ENCODE measurements around the gene TEX26.
A peak's percentile ranks its signal among the peaks of the same experiment; 100 is the strongest.

Gene TEX26

DNA sequence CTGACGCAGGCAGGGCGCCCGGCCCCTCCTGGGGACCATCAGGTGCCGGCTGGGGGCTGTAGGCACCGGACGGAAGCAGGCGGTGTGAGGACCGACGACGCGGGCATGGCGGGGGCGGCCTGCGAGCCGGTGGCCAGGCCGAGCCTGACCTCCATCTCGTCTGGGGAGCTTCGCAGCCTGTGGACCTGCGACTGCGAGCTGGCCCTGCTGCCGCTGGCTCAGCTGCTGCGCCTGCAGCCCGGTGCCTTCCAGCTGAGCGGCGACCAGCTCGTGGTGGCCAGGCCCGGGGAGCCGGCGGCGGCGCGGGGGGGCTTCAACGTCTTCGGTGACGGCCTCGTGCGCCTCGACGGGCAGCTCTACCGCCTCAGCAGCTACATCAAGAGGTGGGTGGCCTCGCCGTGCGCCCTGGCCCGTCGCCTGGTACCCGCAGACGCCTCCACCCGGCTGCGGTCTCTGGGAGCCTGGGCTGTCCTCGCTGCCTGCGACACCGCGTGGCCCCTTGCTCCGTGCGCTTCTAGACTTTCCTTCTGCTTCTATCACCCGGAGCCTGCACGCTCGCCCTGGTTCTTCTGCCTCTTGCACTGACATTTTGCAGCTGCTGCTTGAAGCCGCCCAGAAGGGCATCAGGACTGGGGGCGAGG lies 25.9 kb upstream of the TEX26 start:
- no peak overlapping the region for H3K9ac ChIP-seq (ENCODE audit: low read length)
- H3K4me1 ChIP-seq (ENCODE audit: control insufficient read depth, insufficient read depth, low read length), result no peaks in the 10 kb centered on the region
- peaks cover 10% of the 10 kb centered on the region for H3K27me3 ChIP-seq (ENCODE audit: control insufficient read depth, insufficient read depth, low read length)
- no peaks in the 10 kb centered on the region for H3K36me3 ChIP-seq (ENCODE audit: control insufficient read depth, insufficient read depth, low read length)
- peak overlapping the region; percentile 37 for H3K4me3 ChIP-seq (ENCODE audit: low read length)
- peak overlapping the region; percentile 22 for H3K27ac ChIP-seq (ENCODE audit: low read depth, low read length)

DNA sequence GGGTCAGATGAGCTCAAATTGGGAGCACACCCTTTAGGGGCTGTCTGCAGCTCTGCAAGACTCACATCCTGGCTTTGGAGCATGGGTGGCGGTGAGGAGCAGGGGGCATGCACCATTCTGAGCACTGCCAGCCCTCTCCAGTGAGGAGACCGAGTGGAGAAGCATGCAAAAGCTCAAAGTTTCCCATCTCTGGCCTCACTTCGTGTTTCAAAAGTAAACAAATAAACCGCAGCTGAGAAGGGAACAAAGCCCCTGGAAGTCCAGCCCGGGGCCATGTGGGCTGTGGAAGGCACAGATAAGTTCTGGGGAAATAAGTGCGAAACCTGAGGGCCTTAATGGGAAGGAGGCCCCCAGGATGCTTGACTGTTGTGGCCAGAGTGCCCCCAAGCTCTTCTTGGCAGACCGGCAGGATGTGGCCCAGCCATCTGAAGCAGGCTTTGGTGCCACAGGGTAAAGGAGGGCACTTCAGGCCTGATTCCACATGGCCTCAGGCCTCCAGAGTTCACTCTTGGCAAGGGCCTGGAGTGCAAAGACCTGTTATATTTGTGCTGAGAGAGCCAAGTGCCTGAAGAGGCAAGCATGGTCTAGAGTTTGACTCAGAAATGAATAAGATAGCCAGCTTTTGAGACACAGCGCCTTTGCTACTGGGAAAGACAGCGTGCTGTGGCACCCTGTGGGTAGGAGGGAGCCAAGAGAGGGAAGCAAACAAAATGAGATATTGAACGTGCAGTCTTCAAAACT lies 25.2 kb upstream of the TEX26 start:
- Histone ChIP-seq H3K4me3 (ENCODE audit: low read length) (peak overlapping the region; percentile 37), H3K4me1 (ENCODE audit: control insufficient read depth, insufficient read depth, low read length) (no peaks in the 10 kb centered on the region), H3K9ac (ENCODE audit: low read length) (no peak overlapping the region), H3K27me3 (ENCODE audit: control insufficient read depth, insufficient read depth, low read length) (peaks cover 10% of the 10 kb centered on the region), H3K36me3 (ENCODE audit: control insufficient read depth, insufficient read depth, low read length) (no peaks in the 10 kb centered on the region), H3K27ac (ENCODE audit: low read depth, low read length) (peak overlapping the region; percentile 0)

DNA sequence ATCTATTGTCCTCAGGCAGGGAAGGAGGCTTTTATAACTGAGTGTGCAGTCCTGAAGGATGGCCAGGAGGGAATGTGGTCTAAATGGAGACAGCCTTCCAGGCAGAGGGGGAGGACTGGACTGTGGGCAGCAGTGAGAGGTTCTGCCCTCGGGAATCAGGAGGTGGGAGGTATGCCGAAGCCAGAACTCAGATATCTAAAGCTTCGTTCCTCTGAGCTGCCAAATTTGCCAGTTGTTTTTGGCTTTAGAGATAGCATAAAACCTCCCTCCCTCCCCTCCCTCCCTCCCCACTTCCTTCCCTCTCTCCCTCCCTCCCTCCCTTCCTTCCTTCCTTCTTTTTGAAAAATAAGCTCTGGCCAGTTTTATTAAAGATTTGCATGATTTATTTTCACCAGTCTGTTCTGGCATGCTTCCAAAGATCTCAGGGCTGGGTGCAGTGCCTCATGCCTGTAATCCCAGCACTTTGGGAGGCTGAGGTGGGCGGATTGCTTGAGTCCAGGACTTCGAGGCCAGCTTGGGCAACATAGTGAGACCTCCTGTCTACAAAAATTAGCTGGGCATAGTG lies 24.0 kb upstream of the TEX26 start:
- Histone ChIP-seq H3K9ac (ENCODE audit: low read length) (no peak overlapping the region), H3K36me3 (ENCODE audit: control insufficient read depth, insufficient read depth, low read length) (no peaks in the 10 kb centered on the region), H3K27me3 (ENCODE audit: control insufficient read depth, insufficient read depth, low read length) (peaks cover 10% of the 10 kb centered on the region), H3K27ac (ENCODE audit: low read depth, low read length) (no peak overlapping the region), H3K4me3 (ENCODE audit: low read length) (no peak overlapping the region), H3K4me1 (ENCODE audit: control insufficient read depth, insufficient read depth, low read length) (no peaks in the 10 kb centered on the region)

DNA sequence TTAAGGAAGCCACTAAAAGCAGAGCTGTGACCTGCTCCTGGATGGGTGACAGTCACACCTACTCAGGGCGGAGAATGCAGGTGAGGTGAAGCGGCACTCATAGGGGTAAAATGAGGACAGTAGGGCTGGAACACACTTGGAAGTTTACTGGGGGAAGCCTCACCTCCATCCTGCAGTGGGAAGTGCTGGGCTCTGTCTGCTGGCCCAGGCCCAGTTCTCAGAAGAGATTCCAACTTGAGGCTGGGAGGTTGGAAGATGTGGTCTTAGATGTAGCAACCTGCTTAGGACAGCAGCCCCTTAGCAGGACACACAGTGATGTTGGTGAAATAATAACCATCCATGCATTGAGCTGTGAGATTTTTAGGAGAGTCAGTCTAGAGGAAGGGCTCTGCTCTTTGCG lies 21.8 kb upstream of the TEX26 start:
- Histone ChIP-seq H3K27ac (ENCODE audit: low read depth, low read length) (no peak overlapping the region), H3K27me3 (ENCODE audit: control insufficient read depth, insufficient read depth, low read length) (peaks cover 9% of the 10 kb centered on the region)

DNA sequence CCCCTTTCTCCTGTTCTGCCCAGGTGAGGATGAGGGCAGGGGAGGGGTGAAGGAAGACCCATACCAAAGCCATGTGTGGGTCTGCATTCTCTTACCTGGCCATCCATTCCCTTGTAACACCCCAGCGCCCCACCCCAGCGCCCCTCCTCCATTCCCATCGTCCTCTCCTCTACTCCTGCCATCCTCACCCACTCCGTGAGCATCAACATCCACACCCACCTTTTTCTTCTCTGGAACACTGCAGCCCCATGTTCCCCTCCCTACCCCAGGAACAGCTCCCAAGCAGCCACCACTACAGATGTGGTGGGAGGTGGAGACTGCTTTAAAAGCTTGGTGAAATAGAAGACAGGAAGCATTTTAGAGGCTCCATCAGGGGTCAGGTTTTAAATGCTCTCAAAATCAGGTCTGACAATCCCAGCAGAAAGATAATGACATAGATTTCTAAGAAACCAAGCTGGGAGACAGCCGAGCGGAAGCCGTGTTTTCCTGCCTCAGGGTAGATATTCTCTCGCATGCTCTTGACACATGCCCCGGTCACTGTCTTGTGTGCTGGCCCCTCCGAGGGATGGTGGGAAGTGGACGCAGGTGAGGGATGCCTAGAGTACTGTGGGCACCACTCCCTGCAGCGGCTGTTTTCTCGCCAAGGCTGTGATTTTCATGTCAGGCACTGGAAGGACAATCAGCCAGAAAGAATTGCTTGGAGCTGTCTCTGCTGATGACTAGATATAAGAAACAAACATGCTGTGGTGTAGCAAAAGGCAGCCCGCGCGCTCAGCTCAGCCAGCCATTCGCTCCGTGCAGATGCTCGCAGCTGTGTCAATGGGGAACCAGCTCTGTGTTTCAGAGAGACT lies 16.5 kb upstream of the TEX26 start:
- no peak overlapping the region for H3K4me3 ChIP-seq (ENCODE audit: low read length)
- H3K4me1 ChIP-seq (ENCODE audit: control insufficient read depth, insufficient read depth, low read length), result no peaks in the 10 kb centered on the region
- H3K27me3 ChIP-seq (ENCODE audit: control insufficient read depth, insufficient read depth, low read length), result no peaks in the 10 kb centered on the region
- no peak overlapping the region for H3K9ac ChIP-seq (ENCODE audit: low read length)
- no peak overlapping the region for H3K27ac ChIP-seq (ENCODE audit: low read depth, low read length)
- H3K36me3 ChIP-seq (ENCODE audit: control insufficient read depth, insufficient read depth, low read length), result no peaks in the 10 kb centered on the region

More for the DNA sequence above, 21.8 kb upstream of the TEX26 start:
- no peaks in the 10 kb centered on the region for H3K36me3 ChIP-seq (ENCODE audit: control insufficient read depth, insufficient read depth, low read length)
- H3K4me3 ChIP-seq (ENCODE audit: low read length), result no peak overlapping the region
- no peak overlapping the region for H3K9ac ChIP-seq (ENCODE audit: low read length)
- H3K4me1 ChIP-seq (ENCODE audit: control insufficient read depth, insufficient read depth, low read length), result no peaks in the 10 kb centered on the region

DNA sequence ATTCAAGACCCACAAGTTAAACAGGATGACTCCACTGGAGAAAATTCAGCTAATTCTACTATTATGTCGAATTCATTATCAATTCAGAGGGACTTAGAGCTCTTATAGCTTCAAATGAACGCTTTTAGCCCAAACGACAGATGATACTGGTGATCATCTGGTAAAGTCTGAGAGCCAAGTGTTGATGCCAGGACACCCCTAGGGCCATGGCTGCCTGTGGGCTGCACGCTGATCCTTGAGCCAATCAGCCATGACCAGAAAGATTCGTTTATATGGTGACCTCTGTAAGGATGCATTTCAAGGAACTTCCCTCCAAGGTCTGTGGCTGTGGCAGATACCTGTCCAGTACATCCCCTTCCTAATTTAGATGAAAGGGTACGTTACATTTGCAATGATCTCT lies 15.5 kb upstream of the TEX26 start:
- Histone ChIP-seq H3K4me1 (ENCODE audit: control insufficient read depth, insufficient read depth, low read length) (no peaks in the 10 kb centered on the region), H3K9ac (ENCODE audit: low read length) (no peak overlapping the region), H3K4me3 (ENCODE audit: low read length) (no peak overlapping the region)

DNA sequence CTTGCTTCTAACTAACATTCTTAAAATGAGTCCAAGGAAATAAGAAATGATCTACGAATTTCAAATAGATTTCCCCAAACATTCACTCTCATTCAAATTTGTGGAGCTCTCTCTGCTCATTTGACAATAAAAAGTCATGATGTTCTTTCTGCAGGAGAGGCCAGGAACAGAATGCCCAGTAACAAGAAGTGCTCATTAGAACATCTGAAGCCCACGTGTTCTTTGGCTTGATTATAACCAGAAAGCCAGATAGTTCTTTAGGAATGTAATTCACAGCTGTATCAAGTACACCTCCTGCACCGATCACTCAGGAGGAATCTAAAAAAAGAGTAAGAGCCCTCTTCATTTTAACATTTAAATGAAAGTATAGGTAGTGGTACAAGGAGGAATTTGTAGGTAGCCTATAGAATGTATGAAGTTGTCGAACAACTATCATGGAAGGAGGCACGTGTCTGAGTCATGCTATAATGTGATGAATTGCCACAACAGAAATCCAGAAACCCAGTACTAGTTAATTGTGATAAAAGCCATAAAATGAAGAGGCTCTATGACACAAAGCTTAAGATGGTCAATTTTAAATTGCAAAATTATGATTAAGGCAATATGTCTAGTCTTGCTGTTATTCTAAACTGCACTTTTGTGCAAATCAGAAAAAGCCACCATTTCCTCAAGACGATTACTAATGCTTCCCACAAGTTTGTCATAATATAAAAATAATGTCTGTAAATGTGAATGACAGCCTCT lies 13.6 kb upstream of the TEX26 start:
- Histone ChIP-seq H3K4me1 (ENCODE audit: control insufficient read depth, insufficient read depth, low read length) (no peaks in the 10 kb centered on the region), H3K27me3 (ENCODE audit: control insufficient read depth, insufficient read depth, low read length) (no peaks in the 10 kb centered on the region), H3K4me3 (ENCODE audit: low read length) (no peak overlapping the region), H3K27ac (ENCODE audit: low read depth, low read length) (no peak overlapping the region), H3K9ac (ENCODE audit: low read length) (no peak overlapping the region), H3K36me3 (ENCODE audit: control insufficient read depth, insufficient read depth, low read length) (no peaks in the 10 kb centered on the region)

More for the DNA sequence above, 15.5 kb upstream of the TEX26 start:
- Histone ChIP-seq H3K27me3 (ENCODE audit: control insufficient read depth, insufficient read depth, low read length) (no peaks in the 10 kb centered on the region), H3K36me3 (ENCODE audit: control insufficient read depth, insufficient read depth, low read length) (no peaks in the 10 kb centered on the region), H3K27ac (ENCODE audit: low read depth, low read length) (no peak overlapping the region)

DNA sequence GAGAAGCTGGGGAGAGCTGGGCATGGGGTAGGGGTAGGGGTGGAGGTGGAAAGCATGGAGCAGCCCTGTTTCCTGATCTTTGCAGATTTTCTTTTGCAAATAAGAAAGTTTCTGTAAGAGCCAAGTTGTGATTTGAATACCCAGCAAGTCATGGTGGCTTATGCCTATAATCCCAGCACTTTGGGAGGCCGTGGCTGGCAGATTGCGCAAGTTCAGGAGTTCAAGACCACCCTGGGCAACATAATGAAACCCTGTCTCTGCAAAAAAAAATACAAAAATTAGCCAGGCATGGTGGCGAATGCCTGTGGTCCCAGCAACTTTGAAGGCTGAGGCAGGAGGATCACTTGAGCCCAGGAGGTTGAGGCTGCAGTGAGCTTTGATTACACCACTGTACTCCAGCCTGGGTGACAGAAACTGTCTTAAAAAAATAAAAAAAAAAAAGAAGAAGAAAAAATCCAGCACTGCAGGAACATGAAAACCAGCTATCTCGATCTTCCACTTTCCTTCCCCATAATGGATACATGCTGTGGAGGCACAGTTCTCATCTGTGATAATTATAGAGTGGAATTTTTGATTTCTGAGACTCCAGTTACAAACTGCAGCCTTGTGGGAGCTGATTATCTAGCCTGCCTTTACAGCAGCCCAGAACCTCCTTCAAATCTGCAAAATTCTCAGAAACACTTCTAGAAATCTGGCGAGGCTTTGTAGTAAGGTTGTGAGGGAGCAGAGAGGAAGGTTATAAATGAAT lies 12.1 kb upstream of the TEX26 start:
- no peak overlapping the region for H3K9ac ChIP-seq (ENCODE audit: low read length)
- no peaks in the 10 kb centered on the region for H3K27me3 ChIP-seq (ENCODE audit: control insufficient read depth, insufficient read depth, low read length)
- no peaks in the 10 kb centered on the region for H3K4me1 ChIP-seq (ENCODE audit: control insufficient read depth, insufficient read depth, low read length)
- no peaks in the 10 kb centered on the region for H3K36me3 ChIP-seq (ENCODE audit: control insufficient read depth, insufficient read depth, low read length)
- H3K27ac ChIP-seq (ENCODE audit: low read depth, low read length), result no peak overlapping the region
- no peak overlapping the region for H3K4me3 ChIP-seq (ENCODE audit: low read length)

DNA sequence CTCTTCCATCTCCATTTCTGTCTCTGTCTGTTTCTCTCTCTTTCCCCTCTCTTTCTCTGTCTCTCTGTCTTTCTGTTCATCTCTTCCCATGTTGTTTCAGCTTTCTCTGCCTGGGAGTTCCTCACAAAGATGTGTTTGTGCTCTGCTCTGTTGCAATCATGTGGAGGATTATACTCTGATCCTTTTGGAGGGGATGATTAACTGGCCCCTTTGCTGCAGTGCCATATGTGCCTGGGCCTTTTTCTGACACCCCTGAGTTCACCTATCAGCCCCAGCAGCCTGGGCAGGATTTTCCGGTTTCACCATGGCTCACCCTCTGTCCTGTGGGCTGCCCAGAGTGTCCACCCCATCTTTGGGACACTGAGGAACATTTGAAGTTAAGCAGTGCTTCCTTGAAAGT lies 9.0 kb upstream of the TEX26 start:
- H3K4me3 ChIP-seq (ENCODE audit: low read length), result no peak overlapping the region
- no peak overlapping the region for H3K9ac ChIP-seq (ENCODE audit: low read length)
- H3K36me3 ChIP-seq (ENCODE audit: control insufficient read depth, insufficient read depth, low read length), result no peaks in the 10 kb centered on the region
- H3K27me3 ChIP-seq (ENCODE audit: control insufficient read depth, insufficient read depth, low read length), result no peaks in the 10 kb centered on the region
- no peak overlapping the region for H3K27ac ChIP-seq (ENCODE audit: low read depth, low read length)
- no peaks in the 10 kb centered on the region for H3K4me1 ChIP-seq (ENCODE audit: control insufficient read depth, insufficient read depth, low read length)

DNA sequence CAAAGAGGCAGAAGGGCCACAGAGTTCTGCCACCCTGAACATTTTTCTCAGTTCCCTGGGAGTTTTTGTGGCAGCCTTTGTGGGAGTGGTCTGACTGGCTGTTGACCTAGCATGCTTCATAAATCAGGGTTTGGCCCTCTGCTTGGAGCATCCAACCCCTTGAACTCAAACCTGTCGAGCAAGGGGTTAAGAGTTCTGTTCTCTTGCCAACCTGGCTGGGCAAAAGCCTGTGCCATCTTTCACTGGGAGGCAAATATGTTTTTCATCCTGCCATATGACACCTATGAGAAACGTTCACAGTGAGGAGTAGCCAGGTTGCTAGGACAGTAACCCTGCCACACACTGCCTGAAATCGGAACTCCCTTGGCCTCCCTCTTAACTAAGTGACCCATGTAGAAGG lies 7.7 kb upstream of the TEX26 start:
- Histone ChIP-seq H3K36me3 (ENCODE audit: control insufficient read depth, insufficient read depth, low read length) (no peaks in the 10 kb centered on the region), H3K4me3 (ENCODE audit: low read length) (no peak overlapping the region), H3K27me3 (ENCODE audit: control insufficient read depth, insufficient read depth, low read length) (no peaks in the 10 kb centered on the region), H3K27ac (ENCODE audit: low read depth, low read length) (no peak overlapping the region), H3K4me1 (ENCODE audit: control insufficient read depth, insufficient read depth, low read length) (no peaks in the 10 kb centered on the region), H3K9ac (ENCODE audit: low read length) (no peak overlapping the region)

DNA sequence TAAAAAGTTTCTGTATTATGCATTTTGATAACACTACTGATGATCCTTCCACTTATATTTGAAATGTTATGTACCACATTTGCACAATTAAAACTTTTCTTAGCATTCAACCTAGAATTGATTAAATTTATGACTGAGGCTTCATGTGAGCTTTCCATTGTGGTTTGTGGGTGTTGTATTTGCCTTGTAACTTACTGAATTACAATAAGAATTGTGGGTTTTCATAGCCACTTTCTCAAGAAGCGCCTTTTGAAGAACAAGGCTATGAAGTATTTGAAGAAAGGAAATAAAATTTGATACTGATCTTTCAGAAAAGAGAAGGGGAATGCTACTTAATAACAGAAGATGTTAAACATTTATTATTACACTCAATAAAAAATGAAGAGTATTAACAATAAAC lies 7.0 kb upstream of the TEX26 start:
- no peaks in the 10 kb centered on the region for H3K4me1 ChIP-seq (ENCODE audit: control insufficient read depth, insufficient read depth, low read length)
- H3K27ac ChIP-seq (ENCODE audit: low read depth, low read length), result no peak overlapping the region

More for the DNA sequence above, 7.0 kb upstream of the TEX26 start:
- Histone ChIP-seq H3K27me3 (ENCODE audit: control insufficient read depth, insufficient read depth, low read length) (no peaks in the 10 kb centered on the region), H3K36me3 (ENCODE audit: control insufficient read depth, insufficient read depth, low read length) (no peaks in the 10 kb centered on the region), H3K4me3 (ENCODE audit: low read length) (no peak overlapping the region), H3K9ac (ENCODE audit: low read length) (no peak overlapping the region)
